Daoy (cell line): ENCODE measurements around the gene TAF11L6. TPM values are rescaled to one million over a fixed set of nuclear protein-coding genes. Genes with fewer than 3 reads are reported as not detected.
"Not testable (repeated sequence)": the region's sequence is repeated elsewhere in the genome, so short reads cannot be mapped to it uniquely, and the experiment has no call there.

Experiments used
- DNase-seq: peaks from one replicate; pipeline ENCODE4 v3.0.0-alpha.2; 2015; ENCODE audit warnings: low read depth
- total RNA-seq: library from RNA; depleted of rRNA; stranded (reverse); fragments of >200 nt; shearing (Covaris generic); gene quantifications from 2 replicates; pipeline ENCODE4 v1.2.3, GENCODE V29; 2014; rRNA removed

Gene TAF11L6
- total RNA-seq = not detected in 2 replicates

GRCh38 chr5:17528369-17528768, at the start of gene TAF11L6:
TAF11L6 (plus strand) TSS chr5:17528669.
- not testable (repeated sequence) for DNase-seq

GRCh38 chr5:17481378-17481777, 47.1 kb upstream of the TAF11L6 start:
- no peak for DNase-seq

- no peak for DNase-seq
Observed at GRCh38 chr5:17482790-17483189, 45.7 kb upstream of the TAF11L6 start.

- DNase-seq = not testable (repeated sequence)
Observed at GRCh38 chr5:17486464-17487173, 41.9 kb upstream of the TAF11L6 start.

GRCh38 chr5:17487174-17487512, 41.3 kb upstream of the TAF11L6 start:
- no peak for DNase-seq

GRCh38 chr5:17491257-17491656, 37.2 kb upstream of the TAF11L6 start:
- not testable (repeated sequence) for DNase-seq

- DNase-seq = no peak
Observed at GRCh38 chr5:17492770-17493169, 35.7 kb upstream of the TAF11L6 start.

GRCh38 chr5:17497446-17497845, 31.0 kb upstream of the TAF11L6 start:
- no peak for DNase-seq

- not testable (repeated sequence) for DNase-seq
Observed at GRCh38 chr5:17497931-17498330, 30.5 kb upstream of the TAF11L6 start, which contains the start of gene TAF11L2. TAF11L2 (plus strand) TSS chr5:17498231.

GRCh38 chr5:17511775-17512325, 16.6 kb upstream of the TAF11L6 start:
- DNase-seq = no peak

GRCh38 chr5:17517526-17517925, 10.9 kb upstream of the TAF11L6 start:
- DNase-seq = not testable (repeated sequence)

GRCh38 chr5:17518067-17518466, 10.4 kb upstream of the TAF11L6 start, which contains the start of gene TAF11L3:
TAF11L3 (plus strand) TSS chr5:17518367.
- not testable (repeated sequence) for DNase-seq

- DNase-seq = not testable (repeated sequence)
Observed at GRCh38 chr5:17519508-17519907, 9.0 kb upstream of the TAF11L6 start.

- not testable (repeated sequence) for DNase-seq
Observed at GRCh38 chr5:17521501-17521900, 7.0 kb upstream of the TAF11L6 start, which contains the start of gene TAF11L4. TAF11L4 (plus strand) TSS chr5:17521801.

GRCh38 chr5:17524935-17525334, 3.5 kb upstream of the TAF11L6 start, which contains the start of gene TAF11L5:
TAF11L5 (plus strand) TSS chr5:17525235.
- DNase-seq = not testable (repeated sequence)

GRCh38 chr5:17526504-17526903, 2.0 kb upstream of the TAF11L6 start:
- not testable (repeated sequence) for DNase-seq

Other genes with a start within 250 kb of the TAF11L6 start
- gene TAF11L2, start 30.4 kb upstream of the TAF11L6 start, total RNA-seq = not detected in 2 replicates
- gene TAF11L3, start 10.3 kb upstream of the TAF11L6 start, total RNA-seq = not detected in 2 replicates
- gene TAF11L4, start 6.9 kb upstream of the TAF11L6 start, total RNA-seq = not detected in 2 replicates
- gene TAF11L5, start 3.4 kb upstream of the TAF11L6 start, total RNA-seq = not detected in 2 replicates
- gene TAF11L7, start 57.1 kb downstream of the TAF11L6 start, total RNA-seq = not detected in 2 replicates
- not detected in 2 replicates for gene TAF11L8, start 62.3 kb downstream of the TAF11L6 start, total RNA-seq
- not detected in 2 replicates for gene TAF11L9, start 65.7 kb downstream of the TAF11L6 start, total RNA-seq
- not detected in 2 replicates for gene TAF11L10, start 69.2 kb downstream of the TAF11L6 start, total RNA-seq
- not detected in 2 replicates for gene TAF11L11, start 75.5 kb downstream of the TAF11L6 start, total RNA-seq
- gene TAF11L12, start 81.7 kb downstream of the TAF11L6 start, total RNA-seq = not detected in 2 replicates
- gene TAF11L13, start 103.4 kb downstream of the TAF11L6 start, total RNA-seq = 0.17 TPM in 1 of 2 replicates, not detected in the other
- gene TAF11L14, start 105.8 kb downstream of the TAF11L6 start, total RNA-seq = not detected in 2 replicates